Gastrocnemius medialis (tissue), 4 donors: Measurements from ENCODE around the gene TSPYL1. TPM values are rescaled to one million over a fixed set of nuclear protein-coding genes. Genes with fewer than 3 reads are reported as not detected.
"Not testable (repeated sequence)": the region's sequence is repeated elsewhere in the genome, so short reads cannot be mapped to it uniquely, and the experiment has no call there.

Experiments
- ATAC-seq, 2 donors: fragments of 150-250 bp; one replicate each; pipeline ENCODE4 v1.9.1; 2016
- DNase-seq, 2 donors: peaks; one replicate each; pipeline ENCODE4 v3.0.0-alpha.2; 2019
- H3K27ac ChIP-seq, 4 donors: fragments of 200-600 bp; sonication (generic); 1 replicate in 1 of 4; 2 replicates in 3 of 4; pipeline ENCODE4 v1.5.1; 2016 to 2018; ENCODE audit warnings: mild to moderate bottlenecking in 2 of 4, moderate library complexity in 1 of 4
- H3K27me3 ChIP-seq, 3 donors: fragments of 200-600 bp; sonication (generic) in 2 of 3; 1 replicate in 1 of 3; 2 replicates in 2 of 3; pipeline versions ENCODE4 v1.5.1 to v1.6.0; 2016 to 2019; ENCODE audit warnings: mild to moderate bottlenecking in 1 of 3, moderate library complexity in 1 of 3
- H3K36me3 ChIP-seq, 2 donors: fragments of 200-600 bp; sonication (generic) in 1 of 2; one replicate each; pipeline ENCODE4 v1.5.1; 2017 to 2018
- H3K4me1 ChIP-seq, 2 donors: fragments of 200-600 bp; sonication (generic) in 1 of 2; one replicate each; pipeline ENCODE4 v1.5.1; 2016 to 2017; ENCODE audit warnings: mild to moderate bottlenecking in 2 of 2
- H3K4me3 ChIP-seq, 4 donors: fragments of 200-600 bp; sonication (generic) in 3 of 4; 1 replicate in 1 of 4; 2 replicates in 3 of 4; pipeline ENCODE4 v1.5.1; 2016 to 2019; ENCODE audit warnings: mild to moderate bottlenecking in 2 of 4
- H3K9me3 ChIP-seq, 3 donors: fragments of 200-600 bp; sonication (generic) in 2 of 3; 1 replicate in 1 of 3; 2 replicates in 2 of 3; pipeline ENCODE4 v1.5.1; 2016 to 2019
- CTCF ChIP-seq, 5 experiments: fragments of 450-650 bp in 3 of 5; fragments of 200-600 bp in 2 of 5; sonication (generic) in 2 of 5; IDR thresholded peaks in 4 of 5; conservative IDR thresholded peaks in 1 of 5; 1 replicate in 4 of 5; 2 replicates in 1 of 5; pipeline ENCODE4 v1.5.1; 2016 to 2019; ENCODE audit warnings: antibody characterized with exemption in 5 of 5, mild to moderate bottlenecking in 3 of 5, moderate library complexity in 3 of 5
- POLR2A ChIP-seq, 2 donors: fragments of 450-650 bp; IDR thresholded peaks; one replicate each; pipeline ENCODE4 v1.6.1; 2017; ENCODE audit warnings: antibody characterized with exemption in 2 of 2, mild to moderate bottlenecking in 2 of 2, moderate library complexity in 2 of 2
- in situ Hi-C, 4 donors: fragments of 200-750 bp; cut with MboI; loops; one replicate each; pipeline versions ENCODE4 v1.15.0 to v1.8.0; 2017; ENCODE audit warnings: low sequenced_read_pairs in 4 of 4
- intact Hi-C: fragments of 100-400 bp; cut with DNase I; formaldehyde crosslinking; loops from one replicate; pipeline ENCODE4 v1.15.1; 2023; ENCODE audit warnings: low total_unique reads
- total RNA-seq, 4 donors: library from RNA; depleted of rRNA; stranded (reverse); fragments of >200 nt; gene quantifications; one replicate each; pipeline versions ENCODE4 v1.1.0 to v1.2.3, GENCODE V29; 2016

Gene TSPYL1
- total RNA-seq, 4 donors from 2014 or later, result 74.2 to 160 (median 81.2) TPM

GRCh38 chr6:116286773-116287358, 7.1 kb upstream of the TSPYL1 start:
- Histone ChIP-seq H3K27me3 (no peaks in the 10 kb centered on the region), H3K9me3 (no peaks in the 10 kb centered on the region), H3K4me1 (peaks cover 0 to 7% of the 10 kb centered on the region in 2 donors), H3K4me3 (no peak overlapping the region), H3K27ac (no peak overlapping the region), H3K36me3 (no peaks in the 10 kb centered on the region)
- ATAC-seq, result no peak
- TF ChIP-seq CTCF (IDR thresholded peaks at IDR 0.05 in 4 of 5, conservative IDR thresholded peaks at IDR 0.05 in 1 of 5) (no peak), POLR2A (IDR thresholded peaks at IDR 0.05) (no peak)
- DNase-seq, result no peak
- in situ Hi-C loops (loop anchor here in 2 of 4 donors (10.0 to 25.0 kb wide), 2 partner anchors 250 to 278 kb away; partner anchors contain the start of gene TRAPPC3L (in 1 of the 2)), intact Hi-C loops (loop anchor here (1.0 to 10.0 kb wide), 2 partner anchors 128 to 245 kb away; no protein-coding TSS in a partner anchor)

- in situ Hi-C loops, result loop anchor here in 2 of 4 donors (10.0 to 25.0 kb wide), 2 partner anchors 252 to 280 kb away; partner anchors contain the start of gene TRAPPC3L (in 1 of the 2)
- not testable (repeated sequence) for H3K27ac ChIP-seq, ATAC-seq, H3K9me3 ChIP-seq, H3K4me3 ChIP-seq, H3K27me3 ChIP-seq, DNase-seq, H3K36me3 ChIP-seq
- peaks cover 12 to 20% of the 10 kb centered on the region in 2 donors for H3K4me1 ChIP-seq
- intact Hi-C loops, result loop anchor here (5.0 to 10.0 kb wide), 2 partner anchors 87 to 130 kb away; partner anchors contain the start of gene DSE
Measured at GRCh38 chr6:116284984-116285383, 5.3 kb upstream of the TSPYL1 start.

GRCh38 chr6:116283191-116283590, 3.5 kb upstream of the TSPYL1 start:
- in situ Hi-C loops, result loop anchor here in 2 of 4 donors (10.0 to 25.0 kb wide), 2 partner anchors 254 to 282 kb away; partner anchors contain the start of gene TRAPPC3L (in 1 of the 2)
- H3K36me3 ChIP-seq, result peaks cover 0 to 1% of the 10 kb centered on the region in 2 donors
- H3K4me3 ChIP-seq, result no peak overlapping the region
- TF ChIP-seq CTCF (IDR thresholded peaks at IDR 0.05 in 4 of 5, conservative IDR thresholded peaks at IDR 0.05 in 1 of 5) (no peak), POLR2A (IDR thresholded peaks at IDR 0.05) (no peak)
- no peak for ATAC-seq
- DNase-seq, result no peak
- H3K9me3 ChIP-seq, result no peaks in the 10 kb centered on the region
- intact Hi-C loops, result loop anchor here (5.0 to 10.0 kb wide), 2 partner anchors 89 to 132 kb away; partner anchors contain the start of gene DSE
- H3K27me3 ChIP-seq, result no peaks in the 10 kb centered on the region
- peaks cover 18 to 25% of the 10 kb centered on the region in 2 donors for H3K4me1 ChIP-seq
- H3K27ac ChIP-seq, result no peak overlapping the region

- intact Hi-C loops, result loop anchor here (5.0 to 10.0 kb wide), 2 partner anchors 90 to 132 kb away; partner anchors contain the start of gene DSE
- DNase-seq (no peak), ATAC-seq (no peak)
- TF ChIP-seq CTCF (IDR thresholded peaks at IDR 0.05 in 4 of 5, conservative IDR thresholded peaks at IDR 0.05 in 1 of 5), result no peak
- no peak for TF ChIP-seq POLR2A (IDR thresholded peaks at IDR 0.05)
- no peaks in the 10 kb centered on the region for H3K9me3 ChIP-seq
- no peak overlapping the region for H3K27ac ChIP-seq
- peaks cover 0 to 4% of the 10 kb centered on the region in 2 donors for H3K36me3 ChIP-seq
- H3K4me3 ChIP-seq, result no peak overlapping the region
- peaks cover 23 to 29% of the 10 kb centered on the region in 2 donors for H3K4me1 ChIP-seq
- in situ Hi-C loops, result loop anchor here in 2 of 4 donors (10.0 to 25.0 kb wide), 2 partner anchors 255 to 282 kb away; partner anchors contain the start of gene TRAPPC3L (in 1 of the 2)
- H3K27me3 ChIP-seq, result no peaks in the 10 kb centered on the region
Measured at GRCh38 chr6:116282698-116283097, 3.0 kb upstream of the TSPYL1 start.

- Histone ChIP-seq H3K4me1 (peaks cover 41 to 45% of the 10 kb centered on the region in 2 donors), H3K27ac (peak overlapping the region in 2 of 4 donors; percentile 94 to 99), H3K9me3 (no peaks in the 10 kb centered on the region), H3K36me3 (peaks cover 0 to 4% of the 10 kb centered on the region in 2 donors), H3K27me3 (no peaks in the 10 kb centered on the region), H3K4me3 (no peak overlapping the region)
- ATAC-seq (no peak), DNase-seq (no peak)
- intact Hi-C loops (loop anchor here (2.0 to 10.0 kb wide), 3 partner anchors 91 to 290 kb away; partner anchors contain the start of genes DSE and RWDD1), in situ Hi-C loops (loop anchor here in 2 of 4 donors (10.0 to 25.0 kb wide), 2 partner anchors 256 to 284 kb away; partner anchors contain the start of gene TRAPPC3L (in 1 of the 2))
- TF ChIP-seq POLR2A (IDR thresholded peaks at IDR 0.05) (no peak), CTCF (IDR thresholded peaks at IDR 0.05 in 4 of 5, conservative IDR thresholded peaks at IDR 0.05 in 1 of 5) (no peak)
Measured at GRCh38 chr6:116280933-116281316, 1.2 kb upstream of the TSPYL1 start.
